HepG2 (cell line): ENCODE results near the gene EGFLAM. TPM values are rescaled to one million over a fixed set of nuclear protein-coding genes. Genes with fewer than 3 reads are reported as not detected.

ENCODE experiments used
- ATAC-seq: fragments of 200-7000 bp; cut with Tn5 transposase; 3 replicates; pipeline ENCODE4 v1.9.1; 2020; ENCODE audit warnings: mild to moderate bottlenecking, moderate library complexity
- BruUV-seq: library from RNA; stranded (reverse); fragments of 400-500 nt; replicated peaks from 2 replicates; lab custom pipeline; 2021; lab: Mats Ljungman, UMichigan
- CTCF ChIA-PET: fragments of 300-600 bp; formaldehyde crosslinking; extraction: SDS; loops from one replicate; lab custom pipeline; 2021; ENCODE audit warnings: low total read pairs, inconsistent platforms, low intra/inter-chr PET ratio; lab: Yijun Ruan, JAX
- POLR2A ChIA-PET: fragments of 350-600 bp; sonication (Branson Sonifier 250); formaldehyde crosslinking; loops from one replicate; lab custom pipeline; 2020; ENCODE audit warnings: antibody characterized with exemption, inconsistent platforms; lab: Yijun Ruan, JAX
- DNase-seq: peaks from one replicate; pipeline ENCODE4 v3.0.0-alpha.2; 2015; ENCODE audit warnings: low spot score
- FAIRE-seq: peaks from 3 replicates; lab custom pipeline; 2011; peaks lifted over from hg19 to GRCh38; lab: Jason Lieb, UNC
- H2AFZ ChIP-seq: one replicate; pipeline ENCODE4 v1.6.1; 2011; ENCODE audit warnings: low read length, inconsistent platforms
- H3K27ac ChIP-seq: fragments of 300-600 bp; 3 replicates; pipeline ENCODE4 v1.8.0; 2011; ENCODE audit warnings: mixed run types, mild to moderate bottlenecking, mixed read lengths, low read length, inconsistent platforms; ENCODE audit not compliant: insufficient read depth; ENCODE audit errors: extremely low read length
- H3K27me3 ChIP-seq, 2 experiments: fragments of 200-600 bp in 1 of 2; 2 replicates in 1 of 2; 3 replicates in 1 of 2; pipeline versions ENCODE4 v1.6.0 to v1.8.0; 2011; ENCODE audit warnings: low read length in 2 of 2, mild to moderate bottlenecking in 2 of 2, moderate library complexity in 2 of 2, inconsistent platforms in 1 of 2; ENCODE audit not compliant: insufficient read depth in 2 of 2, control insufficient read depth in 1 of 2
- H3K36me3 ChIP-seq, 2 experiments: fragments of 200-600 bp in 1 of 2; replicated peaks in 1 of 2; 2 replicates in 1 of 2; 3 replicates in 1 of 2; pipeline versions ENCODE4 v1.5.1 to v1.8.0; 2011; ENCODE audit warnings: low read length in 2 of 2, inconsistent platforms in 1 of 2; ENCODE audit not compliant: insufficient read depth in 2 of 2, control insufficient read depth in 1 of 2
- H3K4me1 ChIP-seq: 2 replicates; pipeline ENCODE4 v1.5.1; 2012; ENCODE audit warnings: low read length, inconsistent platforms; ENCODE audit not compliant: insufficient read depth
- H3K4me2 ChIP-seq: 2 replicates; pipeline ENCODE4 v1.6.0; 2011; ENCODE audit warnings: low read depth, low read length, inconsistent platforms
- H3K4me3 ChIP-seq, 3 experiments: fragments of 200-600 bp in 1 of 3; sonication (generic), shearing (Covaris generic) in 1 of 3; replicated peaks in 1 of 3; 2 replicates each; pipeline ENCODE4 v1.5.1; 2011 to 2016; ENCODE audit warnings: low read length in 3 of 3, inconsistent platforms in 2 of 3, low read depth in 2 of 3, mild to moderate bottlenecking in 2 of 3, control low read depth in 1 of 3, mixed read lengths in 1 of 3; ENCODE audit not compliant: insufficient read depth in 1 of 3
- H3K79me2 ChIP-seq: one replicate; pipeline ENCODE4 v1.6.1; 2011; ENCODE audit warnings: low read length, inconsistent platforms; ENCODE audit not compliant: insufficient read depth
- H3K9ac ChIP-seq: 2 replicates; pipeline ENCODE4 v1.6.0; 2011; ENCODE audit warnings: mild to moderate bottlenecking, low read depth, low read length, inconsistent platforms; ENCODE audit not compliant: insufficient read depth
- H3K9me3 ChIP-seq: 2 replicates; pipeline ENCODE4 v1.5.1; 2012; ENCODE audit warnings: mild to moderate bottlenecking, low read length
- H4K20me1 ChIP-seq: 2 replicates; pipeline ENCODE4 v1.6.0; 2011; ENCODE audit warnings: inconsistent platforms, mild to moderate bottlenecking, low read length, moderate library complexity; ENCODE audit not compliant: insufficient read depth
- AFF4 ChIP-seq: sonication (generic); formaldehyde crosslinking; IDR thresholded peaks from 2 replicates; pipeline ENCODE4 v1.4.0; 2020; ENCODE audit warnings: missing genetic modification reagents
- E2F1 ChIP-seq: sonication (generic); formaldehyde crosslinking; IDR thresholded peaks from 2 replicates; pipeline ENCODE4 v1.5.0; 2020; ENCODE audit warnings: missing genetic modification reagents
- HMGA1 ChIP-seq: sonication (generic); formaldehyde crosslinking; conservative IDR thresholded peaks from 2 replicates; pipeline ENCODE4 v1.4.0; 2020; ENCODE audit warnings: missing genetic modification reagents
- KLF15 ChIP-seq: sonication (generic); formaldehyde crosslinking; IDR thresholded peaks from 2 replicates; pipeline ENCODE4 v1.8.1; 2023; ENCODE audit warnings: borderline replicate concordance, mild to moderate bottlenecking, inconsistent platforms, missing genetic modification reagents, mixed read lengths
- POLR2A ChIP-seq, 2 experiments: IDR thresholded peaks; 2 replicates each; pipeline ENCODE4 v1.6.1; 2011; ENCODE audit warnings: low read depth in 2 of 2, low read length in 2 of 2, mild to moderate bottlenecking in 1 of 2, moderate library complexity in 1 of 2; ENCODE audit not compliant: insufficient read depth in 1 of 2
- SP5 ChIP-seq: IDR thresholded peaks from 2 replicates; pipeline ENCODE4 v1.6.1; 2016; ENCODE audit warnings: low read depth, borderline replicate concordance
- SRF ChIP-seq: IDR thresholded peaks from 2 replicates; pipeline ENCODE4 v1.6.1; 2011; ENCODE audit warnings: mild to moderate bottlenecking, low read depth, low read length, moderate library complexity
- ZBTB46 ChIP-seq: sonication (generic); formaldehyde crosslinking; IDR thresholded peaks from 2 replicates; pipeline ENCODE4 v1.4.0; 2020; ENCODE audit warnings: mild to moderate bottlenecking, missing genetic modification reagents, borderline replicate concordance
- ZBTB7A ChIP-seq: sonication (generic); formaldehyde crosslinking; IDR thresholded peaks from 2 replicates; pipeline ENCODE4 v1.8.0; 2022; ENCODE audit warnings: mild to moderate bottlenecking, missing genetic modification reagents
- ZBTB7B ChIP-seq: sonication (generic); formaldehyde crosslinking; IDR thresholded peaks from 2 replicates; pipeline ENCODE4 v1.4.0; 2020; ENCODE audit warnings: missing genetic modification reagents
- ZNF225 ChIP-seq: sonication (generic); formaldehyde crosslinking; IDR thresholded peaks from 2 replicates; pipeline ENCODE4 v1.4.0; 2020; ENCODE audit warnings: mild to moderate bottlenecking, missing genetic modification reagents
- ZNF326 ChIP-seq: sonication (generic); formaldehyde crosslinking; IDR thresholded peaks from 2 replicates; pipeline ENCODE4 v1.4.0; 2020; ENCODE audit warnings: missing genetic modification reagents, borderline replicate concordance
- WGBS: methylation state at CpG from one replicate; pipeline ENCODE4 v1.1.6; 2017; ENCODE audit warnings: low lambda C conversion rate; 5-methylcytosine and 5-hydroxymethylcytosine counted together
- in situ Hi-C: cut with HindIII; loops from 2 replicates; pipeline ENCODE4 v1.10.0; 2017; ENCODE audit warnings: low pct_unique_long_range_greater_than_20kb; ENCODE audit not compliant: extremely low pct_ligation_motif_present
- intact Hi-C: fragments of 100-400 bp; cut with micrococcal nuclease; formaldehyde crosslinking; loops from one replicate; pipeline ENCODE4 v1.10.0; 2022; ENCODE audit not compliant: unreplicated experiment
- polyA plus RNA-seq, 8 experiments: library from polyadenylated mRNA; depleted of rRNA in 3 of 8; stranded (reverse) in 7 of 8; unstranded in 1 of 8; fragments of >200 nt; fragmentation: Illumina TruSeq in 4 of 8; extraction: Trizol in 4 of 8; gene quantifications; 2 replicates each; pipeline versions ENCODE4 v1.2.1 to v1.2.3, GENCODE V29; 2011 to 2016; ENCODE audit warnings: low read depth in 4 of 8, missing spikeins in 1 of 8, mixed read lengths in 1 of 8; ENCODE audit not compliant: insufficient read depth in 1 of 8
- total RNA-seq, 5 experiments: library from RNA; depleted of rRNA; stranded (reverse); fragments of >200 nt; fragmentation: Illumina TruSeq; extraction: Trizol; gene quantifications; 2 replicates each; pipeline ENCODE4 v1.2.3, GENCODE V29; 2016; ENCODE audit warnings: low read depth in 1 of 5
- TF ChIP-seq, protein P1 (sequence below): sonication (generic); formaldehyde crosslinking; IDR thresholded peaks from 2 replicates; pipeline ENCODE4 v1.5.0; 2020; ENCODE audit warnings: missing genetic modification reagents
- TF ChIP-seq, protein P2 (sequence below): sonication (generic); formaldehyde crosslinking; IDR thresholded peaks from 2 replicates; pipeline ENCODE4 v1.8.1; 2023; ENCODE audit warnings: mild to moderate bottlenecking, missing genetic modification reagents

The EGFLAM gene
- total and polyA plus RNA-seq, 2 of the 13 experiments (the other 11 are each of a cell fraction or from before 2014, with no cell fraction given): not detected

GRCh38 chr5:38478166-38478565 is 219.8 kb downstream of the EGFLAM start (continued):
- TF ChIP-seq ZNF326 (CRISPR knock-in tag): no peak
- TF ChIP-seq ZBTB7A (CRISPR knock-in tag): no peak
- TF ChIP-seq, protein P1, sequence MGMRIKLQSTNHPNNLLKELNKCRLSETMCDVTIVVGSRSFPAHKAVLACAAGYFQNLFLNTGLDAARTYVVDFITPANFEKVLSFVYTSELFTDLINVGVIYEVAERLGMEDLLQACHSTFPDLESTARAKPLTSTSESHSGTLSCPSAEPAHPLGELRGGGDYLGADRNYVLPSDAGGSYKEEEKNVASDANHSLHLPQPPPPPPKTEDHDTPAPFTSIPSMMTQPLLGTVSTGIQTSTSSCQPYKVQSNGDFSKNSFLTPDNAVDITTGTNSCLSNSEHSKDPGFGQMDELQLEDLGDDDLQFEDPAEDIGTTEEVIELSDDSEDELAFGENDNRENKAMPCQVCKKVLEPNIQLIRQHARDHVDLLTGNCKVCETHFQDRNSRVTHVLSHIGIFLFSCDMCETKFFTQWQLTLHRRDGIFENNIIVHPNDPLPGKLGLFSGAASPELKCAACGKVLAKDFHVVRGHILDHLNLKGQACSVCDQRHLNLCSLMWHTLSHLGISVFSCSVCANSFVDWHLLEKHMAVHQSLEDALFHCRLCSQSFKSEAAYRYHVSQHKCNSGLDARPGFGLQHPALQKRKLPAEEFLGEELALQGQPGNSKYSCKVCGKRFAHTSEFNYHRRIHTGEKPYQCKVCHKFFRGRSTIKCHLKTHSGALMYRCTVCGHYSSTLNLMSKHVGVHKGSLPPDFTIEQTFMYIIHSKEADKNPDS (CRISPR knock-in tag): no peak

DNA sequence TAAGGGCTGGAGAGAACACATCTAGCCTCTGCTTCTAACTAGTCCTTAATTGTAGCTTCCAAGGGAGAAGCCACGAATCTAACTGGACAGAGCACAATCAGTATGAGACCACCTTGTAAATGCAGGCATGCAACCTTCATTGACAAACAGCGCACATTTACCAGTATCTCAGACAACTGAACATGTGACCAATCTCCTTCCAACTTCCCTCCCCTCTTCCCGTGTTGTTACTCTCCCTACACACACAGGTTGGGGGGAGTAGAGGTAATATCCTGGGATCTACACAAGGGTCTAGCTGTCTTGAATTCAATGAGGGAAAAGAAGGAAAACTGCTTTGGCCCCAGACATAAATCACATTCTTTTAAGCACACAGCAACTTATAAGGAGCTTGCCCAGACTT is 220.5 kb downstream of the EGFLAM start:
- in situ Hi-C loops: no loop called here
- FAIRE-seq: no peak
- Histone ChIP-seq H3K79me2 (no peaks in the 10 kb centered on the region), H3K27me3 (no peaks in the 10 kb centered on the region), H3K4me2 (no peak overlapping the region), H4K20me1 (no peaks in the 10 kb centered on the region), H3K9me3 (no peaks in the 10 kb centered on the region), H3K36me3 (peaks cover 0 to 15% of the 10 kb centered on the region in 2 experiments; a peak in 4 of 5 replicates), H3K4me1 (no peaks in the 10 kb centered on the region), H2AFZ (no peak overlapping the region), H3K9ac (no peak overlapping the region), H3K27ac (no peak overlapping the region), H3K4me3 (no peak overlapping the region)
- WGBS: 92% methylated on average over 3 of the region's 3 CpGs
- intact Hi-C loops: loop anchor here (5.0 kb wide), 1 partner anchor 37 kb away; no protein-coding TSS in a partner anchor
- DNase-seq: no peak
- no TSS peak for BruUV-seq
- no peak for ATAC-seq
- ChIA-PET CTCF (no interaction called here), POLR2A (no interaction called here)
- no peak for TF ChIP-seq HMGA1 (CRISPR knock-in tag)
- TF ChIP-seq SRF: no peak
- TF ChIP-seq, protein P2, sequence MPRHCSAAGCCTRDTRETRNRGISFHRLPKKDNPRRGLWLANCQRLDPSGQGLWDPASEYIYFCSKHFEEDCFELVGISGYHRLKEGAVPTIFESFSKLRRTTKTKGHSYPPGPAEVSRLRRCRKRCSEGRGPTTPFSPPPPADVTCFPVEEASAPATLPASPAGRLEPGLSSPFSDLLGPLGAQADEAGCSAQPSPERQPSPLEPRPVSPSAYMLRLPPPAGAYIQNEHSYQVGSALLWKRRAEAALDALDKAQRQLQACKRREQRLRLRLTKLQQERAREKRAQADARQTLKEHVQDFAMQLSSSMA (CRISPR knock-in tag): no peak
- no peak for TF ChIP-seq ZNF225 (CRISPR knock-in tag)
- TF ChIP-seq AFF4: no peak
- TF ChIP-seq ZBTB46: no peak
- no peak for TF ChIP-seq POLR2A (IDR thresholded peaks at IDR 0.05; ENCODE audit: insufficient read depth in 1 of 2, low read depth in 2 of 2, low read length in 2 of 2)
- no peak for TF ChIP-seq KLF15
- no peak for TF ChIP-seq ZBTB7B (CRISPR knock-in tag)
- TF ChIP-seq SP5 (CRISPR knock-in tag): no peak
- no peak for TF ChIP-seq E2F1 (CRISPR knock-in tag)
